HG02623 (cell line): ENCODE data around the gene ENTREP1.
"Not testable (repeated sequence)": the region's sequence is repeated elsewhere in the genome, so short reads cannot be mapped to it uniquely, and the experiment has no call there.

ENCODE experiments used
- ATAC-seq: cut with Tn5 transposase; IDR thresholded peaks from one replicate; pipeline ENCODE4 v1.9.1; 2021; ENCODE audit warnings: moderate library complexity; ENCODE audit not compliant: unreplicated experiment

Gene ENTREP1

GRCh38 chr9:69324549-69325401, at the start of gene ENTREP1:
Gene ENTREP1, plus strand, starts transcription at chr9:69325215. Its CDS starts 95 bp downstream, at chr9:69325310.
- no peak for ATAC-seq

- no peak for ATAC-seq
These were observed 48.2 kb upstream of the ENTREP1 start for GRCh38 chr9:69276775-69277174.

GRCh38 chr9:69279084-69279731, 45.8 kb upstream of the ENTREP1 start:
- peak; percentile 84 for ATAC-seq

- no peak for ATAC-seq
These were observed 45.3 kb upstream of the ENTREP1 start for GRCh38 chr9:69279733-69280132.

GRCh38 chr9:69283003-69283402, 42.0 kb upstream of the ENTREP1 start:
- no peak for ATAC-seq

GRCh38 chr9:69292078-69292477, 32.9 kb upstream of the ENTREP1 start:
- no peak for ATAC-seq

- no peak for ATAC-seq
These were observed 31.9 kb upstream of the ENTREP1 start for GRCh38 chr9:69293156-69293555.

GRCh38 chr9:69295872-69296552, 29.0 kb upstream of the ENTREP1 start:
- no peak for ATAC-seq

- ATAC-seq = no peak
These were observed 27.6 kb upstream of the ENTREP1 start for GRCh38 chr9:69297300-69297980.

- no peak for ATAC-seq
These were observed 25.7 kb upstream of the ENTREP1 start for GRCh38 chr9:69299315-69299714.

- no peak for ATAC-seq
These were observed 25.2 kb upstream of the ENTREP1 start for GRCh38 chr9:69299826-69300225.

- no peak for ATAC-seq
These were observed 21.7 kb upstream of the ENTREP1 start for GRCh38 chr9:69303331-69303730.

- ATAC-seq = not testable (repeated sequence)
These were observed 18.0 kb upstream of the ENTREP1 start for GRCh38 chr9:69306895-69307445.

GRCh38 chr9:69307446-69308205, 17.4 kb upstream of the ENTREP1 start:
- ATAC-seq = no peak

- no peak for ATAC-seq
These were observed 16.6 kb upstream of the ENTREP1 start for GRCh38 chr9:69308206-69308931.

- ATAC-seq = no peak
These were observed 11.8 kb upstream of the ENTREP1 start for GRCh38 chr9:69313175-69313574.

- no peak for ATAC-seq
These were observed 10.5 kb upstream of the ENTREP1 start for GRCh38 chr9:69314547-69314946.

- no peak for ATAC-seq
These were observed 7.9 kb upstream of the ENTREP1 start for GRCh38 chr9:69317081-69317480.

GRCh38 chr9:69317894-69318293, 7.1 kb upstream of the ENTREP1 start:
- ATAC-seq = peak; percentile 83
